Parathyroid adenoma (tissue), 2 donors: ENCODE measurements around the gene AFAP1L2.

Experiments used
- H2AFZ ChIP-seq: fragments of 300-600 bp; sonication (generic); one replicate; pipeline ENCODE4 v1.7.0; 2017; ENCODE audit warnings: antibody characterized with exemption, mild to moderate bottlenecking
- H3K27ac ChIP-seq: fragments of 300-600 bp; sonication (generic); one replicate; pipeline ENCODE4 v1.7.0; 2017
- H3K27me3 ChIP-seq: fragments of 300-600 bp; sonication (generic); one replicate; pipeline ENCODE4 v1.7.0; 2017; ENCODE audit warnings: low read length; ENCODE audit not compliant: control insufficient read depth, insufficient read depth
- H3K36me3 ChIP-seq: fragments of 300-600 bp; sonication (generic); one replicate; pipeline ENCODE4 v1.7.0; 2017; ENCODE audit warnings: low read length; ENCODE audit not compliant: control insufficient read depth, insufficient read depth
- H3K4me1 ChIP-seq: fragments of 300-600 bp; sonication (generic); one replicate; pipeline ENCODE4 v1.7.0; 2017; ENCODE audit warnings: control low read depth
- H3K4me2 ChIP-seq: fragments of 300-600 bp; sonication (generic); one replicate; pipeline ENCODE4 v1.7.0; 2017; ENCODE audit warnings: low read length
- H3K4me3 ChIP-seq: fragments of 300-600 bp; sonication (generic); one replicate; pipeline ENCODE4 v1.7.0; 2017; ENCODE audit warnings: low read depth, low read length
- H3K79me2 ChIP-seq: fragments of 300-600 bp; sonication (generic); one replicate; pipeline ENCODE4 v1.7.0; 2017; ENCODE audit warnings: control low read depth
- H3K9ac ChIP-seq: fragments of 300-600 bp; sonication (generic); one replicate; pipeline ENCODE4 v1.7.0; 2017; ENCODE audit warnings: mild to moderate bottlenecking
- H3K9me3 ChIP-seq: fragments of 300-600 bp; sonication (generic); one replicate; pipeline ENCODE4 v1.7.0; 2017; ENCODE audit warnings: low read length; ENCODE audit not compliant: control insufficient read depth
- CTCF ChIP-seq: fragments of 300-600 bp; sonication (generic); IDR thresholded peaks from one replicate; pipeline ENCODE4 v1.7.0; 2017; ENCODE audit warnings: antibody characterized with exemption, mild to moderate bottlenecking
- donor health status: primary hyperparathyroidism.

The AFAP1L2 gene

DNA sequence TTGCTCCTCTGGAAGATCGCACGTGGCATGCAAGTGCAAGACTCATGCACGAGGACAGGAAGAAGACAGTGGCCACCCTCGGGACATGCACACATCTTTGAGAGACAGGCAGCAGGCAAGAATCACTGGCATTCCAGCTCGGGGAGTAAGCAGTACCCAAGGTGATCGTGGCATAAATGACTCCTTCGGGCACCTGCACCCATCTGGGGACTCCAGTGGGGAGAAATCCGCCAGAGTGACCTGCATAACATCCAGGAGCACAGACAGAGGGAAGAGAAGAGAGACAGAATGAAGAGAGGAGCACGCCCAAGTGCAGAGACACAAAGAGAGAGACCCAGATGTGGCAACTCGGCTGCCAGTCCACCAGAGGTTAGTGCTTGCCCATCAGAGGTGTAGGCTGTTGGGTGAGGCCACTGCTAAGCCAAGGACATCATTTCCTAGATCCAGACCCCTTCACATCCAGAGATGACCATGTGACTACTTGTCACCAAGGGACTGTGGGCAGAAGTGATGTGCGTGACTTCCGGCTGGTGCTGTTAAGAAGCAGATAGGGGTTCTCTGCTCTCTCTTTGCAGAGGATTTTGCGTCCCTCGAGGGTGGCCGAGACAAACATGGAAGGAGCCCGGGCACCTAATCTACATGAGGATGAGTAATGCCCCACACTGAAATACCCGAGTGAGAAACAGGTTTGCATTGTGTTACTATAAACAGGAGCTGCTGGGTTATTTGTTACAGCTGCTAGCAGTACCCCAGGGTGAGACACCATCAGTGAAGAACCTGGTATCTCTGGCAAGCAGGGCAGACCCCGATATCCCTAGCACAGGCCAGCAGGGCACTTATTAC is 84.7 kb downstream of the AFAP1L2 start:
- Histone ChIP-seq H3K27ac (peak overlapping the region; percentile 62), H3K9me3 (no peaks in the 10 kb centered on the region), H3K4me1 (peaks cover 40% of the 10 kb centered on the region), H3K4me3 (no peak overlapping the region), H3K4me2 (no peak overlapping the region), H3K27me3 (no peaks in the 10 kb centered on the region), H3K9ac (no peak overlapping the region), H3K79me2 (peaks cover 45% of the 10 kb centered on the region), H3K36me3 (no peaks in the 10 kb centered on the region), H2AFZ (no peak overlapping the region)
- no peak for TF ChIP-seq CTCF

GRCh38 chr10:114316744-114317143 is 87.6 kb downstream of the AFAP1L2 start:
- peaks cover 14% of the 10 kb centered on the region for H3K4me1 ChIP-seq
- H2AFZ ChIP-seq = no peak overlapping the region
- no peak overlapping the region for H3K27ac ChIP-seq
- H3K4me3 ChIP-seq = no peak overlapping the region
- TF ChIP-seq CTCF = no peak
- no peaks in the 10 kb centered on the region for H3K36me3 ChIP-seq
- H3K9ac ChIP-seq = no peak overlapping the region
- no peaks in the 10 kb centered on the region for H3K9me3 ChIP-seq
- no peak overlapping the region for H3K4me2 ChIP-seq
- no peaks in the 10 kb centered on the region for H3K27me3 ChIP-seq
- peaks cover 37% of the 10 kb centered on the region for H3K79me2 ChIP-seq

DNA sequence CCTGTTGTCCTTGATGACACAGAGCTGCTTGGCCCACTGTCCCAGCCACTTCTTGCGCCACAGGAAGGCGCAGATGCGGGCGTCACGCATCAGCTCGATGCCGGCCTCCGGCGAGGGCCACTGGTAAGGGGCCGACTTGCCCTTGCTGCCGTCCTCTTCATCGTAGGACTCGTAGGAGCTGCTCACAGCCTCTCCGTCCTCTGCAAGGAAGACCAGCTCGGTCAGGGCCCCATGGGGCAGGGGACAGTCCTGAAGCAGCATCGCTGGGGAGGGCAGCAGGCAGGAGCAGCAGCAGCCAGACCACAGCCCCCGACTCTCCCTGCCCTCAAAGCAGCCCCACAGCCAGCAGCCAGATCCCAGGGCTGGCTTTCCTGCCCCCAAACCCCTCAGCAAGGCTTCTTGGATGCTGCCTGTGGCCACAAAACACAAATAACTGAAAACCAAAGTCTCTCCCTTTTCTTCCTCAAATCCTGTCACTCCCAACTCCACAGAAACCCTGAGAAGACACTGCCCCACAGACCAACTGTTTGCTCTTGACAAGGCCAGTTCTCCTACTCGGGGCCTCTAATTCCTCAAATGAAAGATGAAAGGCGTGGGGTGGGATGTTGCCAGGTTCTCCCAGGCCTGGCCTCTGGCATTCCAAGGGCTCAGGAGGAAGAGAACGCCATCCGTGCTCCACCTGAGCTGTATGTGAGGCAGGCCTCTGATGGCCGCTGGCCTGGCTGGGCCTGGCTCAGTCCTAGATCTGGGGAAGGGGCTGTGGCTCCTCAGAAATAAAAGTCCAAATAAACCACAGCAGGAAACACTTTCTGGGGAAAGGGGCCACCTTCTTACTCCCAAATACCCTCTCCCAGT is 88.5 kb downstream of the AFAP1L2 start:
- no peaks in the 10 kb centered on the region for H3K27me3 ChIP-seq
- H3K4me3 ChIP-seq = no peak overlapping the region
- H3K36me3 ChIP-seq = no peaks in the 10 kb centered on the region
- peaks cover 11% of the 10 kb centered on the region for H3K4me1 ChIP-seq
- H3K4me2 ChIP-seq = no peak overlapping the region
- no peak for TF ChIP-seq CTCF
- H3K9ac ChIP-seq = no peak overlapping the region
- H3K27ac ChIP-seq = peak overlapping the region; percentile 32
- H3K9me3 ChIP-seq = no peaks in the 10 kb centered on the region
- H3K79me2 ChIP-seq = peaks cover 32% of the 10 kb centered on the region
- H2AFZ ChIP-seq = no peak overlapping the region

DNA sequence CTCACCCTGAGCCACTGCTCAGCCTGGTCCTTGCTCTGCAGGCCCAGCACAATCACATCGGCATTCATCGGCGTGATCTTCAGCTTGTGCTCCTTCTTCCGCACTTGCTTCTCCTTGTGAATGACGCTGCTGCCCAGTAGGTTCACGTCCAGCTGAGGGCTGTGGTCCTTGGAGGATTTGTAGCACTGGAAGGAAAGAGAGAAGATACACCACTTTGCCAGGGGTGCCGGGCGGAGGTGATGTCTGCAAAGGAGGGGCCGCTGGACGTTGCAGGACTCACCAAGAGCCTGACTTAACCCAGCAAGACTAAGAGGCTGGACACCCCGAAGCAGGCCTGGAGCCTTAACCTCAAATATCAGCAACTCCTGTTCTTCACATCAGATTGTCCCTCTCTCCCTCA is 90.4 kb downstream of the AFAP1L2 start:
- no peaks in the 10 kb centered on the region for H3K27me3 ChIP-seq
- H3K36me3 ChIP-seq = no peaks in the 10 kb centered on the region
- H3K4me2 ChIP-seq = no peak overlapping the region
- no peak overlapping the region for H3K9ac ChIP-seq
- no peak overlapping the region for H3K27ac ChIP-seq
- no peaks in the 10 kb centered on the region for H3K9me3 ChIP-seq
- no peak for TF ChIP-seq CTCF
- H3K4me3 ChIP-seq = no peak overlapping the region
- peaks cover 18% of the 10 kb centered on the region for H3K79me2 ChIP-seq
- H3K4me1 ChIP-seq = peaks cover 1% of the 10 kb centered on the region
- H2AFZ ChIP-seq = no peak overlapping the region
